Activated effector memory CD4-positive, alpha-beta T cell treated with Interleukin-2 at 50 U/mL for 16 hours (primary cell): ENCODE data around the gene KAT14.
"Not testable (repeated sequence)": the region's sequence is repeated elsewhere in the genome, so short reads cannot be mapped to it uniquely, and the experiment has no call there.

Experiments used
- DNase-seq: peaks from one replicate; pipeline ENCODE4 v3.0.0-alpha.2; 2020

KAT14 gene, protein sequence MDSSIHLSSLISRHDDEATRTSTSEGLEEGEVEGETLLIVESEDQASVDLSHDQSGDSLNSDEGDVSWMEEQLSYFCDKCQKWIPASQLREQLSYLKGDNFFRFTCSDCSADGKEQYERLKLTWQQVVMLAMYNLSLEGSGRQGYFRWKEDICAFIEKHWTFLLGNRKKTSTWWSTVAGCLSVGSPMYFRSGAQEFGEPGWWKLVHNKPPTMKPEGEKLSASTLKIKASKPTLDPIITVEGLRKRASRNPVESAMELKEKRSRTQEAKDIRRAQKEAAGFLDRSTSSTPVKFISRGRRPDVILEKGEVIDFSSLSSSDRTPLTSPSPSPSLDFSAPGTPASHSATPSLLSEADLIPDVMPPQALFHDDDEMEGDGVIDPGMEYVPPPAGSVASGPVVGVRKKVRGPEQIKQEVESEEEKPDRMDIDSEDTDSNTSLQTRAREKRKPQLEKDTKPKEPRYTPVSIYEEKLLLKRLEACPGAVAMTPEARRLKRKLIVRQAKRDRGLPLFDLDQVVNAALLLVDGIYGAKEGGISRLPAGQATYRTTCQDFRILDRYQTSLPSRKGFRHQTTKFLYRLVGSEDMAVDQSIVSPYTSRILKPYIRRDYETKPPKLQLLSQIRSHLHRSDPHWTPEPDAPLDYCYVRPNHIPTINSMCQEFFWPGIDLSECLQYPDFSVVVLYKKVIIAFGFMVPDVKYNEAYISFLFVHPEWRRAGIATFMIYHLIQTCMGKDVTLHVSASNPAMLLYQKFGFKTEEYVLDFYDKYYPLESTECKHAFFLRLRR

DNA sequence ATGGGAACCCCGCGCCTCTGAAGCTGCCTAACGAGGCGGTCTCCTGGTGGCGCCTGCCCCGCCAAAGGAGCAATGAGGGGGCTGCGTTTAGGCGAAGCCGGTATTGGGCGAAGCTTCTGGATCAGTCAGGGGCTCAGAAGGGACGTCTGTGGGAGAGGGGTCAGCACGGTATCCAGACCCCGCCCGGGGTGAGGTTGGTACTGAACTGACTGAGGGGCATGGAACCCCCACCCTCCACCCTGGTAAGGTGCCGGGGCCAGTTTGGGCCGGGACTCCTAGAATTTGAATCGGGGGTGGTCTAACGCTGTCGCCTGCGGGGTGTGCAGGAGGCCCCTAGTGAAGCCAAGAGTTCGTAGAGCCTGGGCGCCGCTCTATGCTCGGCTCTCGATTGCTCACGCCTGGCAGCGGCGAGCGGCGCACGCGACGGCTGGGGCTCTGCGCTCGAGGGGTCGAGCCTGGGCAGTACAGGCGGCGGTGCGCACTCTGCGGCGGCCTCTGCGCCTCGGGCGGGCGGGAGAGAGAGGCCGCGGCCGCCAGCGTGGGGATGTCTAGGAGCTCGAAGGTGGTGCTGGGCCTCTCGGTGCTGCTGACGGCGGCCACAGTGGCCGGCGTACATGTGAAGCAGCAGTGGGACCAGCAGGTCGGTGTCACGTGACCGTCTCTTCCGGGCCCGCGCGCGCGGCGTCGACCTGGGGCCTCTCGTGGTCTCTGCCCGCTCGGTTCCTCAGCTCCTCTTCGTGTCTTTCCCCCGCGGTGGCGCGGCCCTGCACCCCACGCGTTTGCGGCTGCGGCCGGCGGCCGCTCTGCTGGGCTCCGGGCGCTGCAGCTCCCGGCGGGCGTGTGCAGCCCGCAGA lies at the start of gene KAT14, which contains the start of gene PET117:
KAT14 (plus strand) TSS at position 452 of the 854 bp plus-strand sequence. CDS start 4,798 bp downstream, outside the sequence.
PET117 (plus strand) TSS at position 452 of the 854 bp plus-strand sequence; CDS start at position 545, 93 bp downstream.
- DNase-seq: peak; percentile 90

DNA sequence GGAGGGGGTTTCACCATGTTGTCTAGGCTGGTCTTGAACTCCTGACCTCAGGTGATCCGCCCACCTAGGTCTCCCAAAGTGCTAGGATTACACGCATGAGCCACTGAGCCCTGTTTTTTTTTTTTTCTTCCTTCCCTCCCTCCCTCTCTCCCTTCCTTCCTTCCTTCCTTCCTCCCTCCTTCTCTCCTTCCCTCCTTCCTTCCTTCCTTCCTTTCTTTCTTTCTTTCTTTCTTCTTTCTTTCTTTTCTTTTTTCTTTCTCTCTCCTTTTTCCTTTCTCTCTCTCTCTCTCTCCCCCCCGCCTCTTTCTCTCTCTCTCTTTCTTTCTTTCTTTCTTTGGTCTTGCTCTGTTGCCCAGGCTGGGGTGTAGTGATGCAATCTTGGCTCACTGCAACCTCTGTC lies 49.4 kb upstream of the KAT14 start:
- not testable (repeated sequence) for DNase-seq

DNA sequence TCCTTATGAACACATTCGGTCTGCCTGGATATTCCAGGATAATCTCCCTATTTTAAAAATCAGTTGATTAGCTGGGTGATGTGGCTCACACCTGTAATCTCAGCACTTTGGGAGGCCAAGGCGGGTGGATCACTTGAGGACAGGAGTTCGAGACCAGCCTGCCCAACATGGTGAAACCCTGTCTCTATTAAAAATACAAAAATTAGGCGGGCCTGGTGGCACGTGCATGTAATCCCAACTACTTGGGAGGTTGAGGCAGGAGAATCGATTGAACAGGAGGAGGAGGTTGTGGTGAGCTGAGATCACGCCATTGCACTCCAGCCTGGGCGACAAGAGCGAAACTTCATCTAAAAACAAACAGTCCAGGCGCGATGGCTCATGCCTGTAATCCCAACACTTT lies 48.8 kb upstream of the KAT14 start:
- DNase-seq: not testable (repeated sequence)

DNA sequence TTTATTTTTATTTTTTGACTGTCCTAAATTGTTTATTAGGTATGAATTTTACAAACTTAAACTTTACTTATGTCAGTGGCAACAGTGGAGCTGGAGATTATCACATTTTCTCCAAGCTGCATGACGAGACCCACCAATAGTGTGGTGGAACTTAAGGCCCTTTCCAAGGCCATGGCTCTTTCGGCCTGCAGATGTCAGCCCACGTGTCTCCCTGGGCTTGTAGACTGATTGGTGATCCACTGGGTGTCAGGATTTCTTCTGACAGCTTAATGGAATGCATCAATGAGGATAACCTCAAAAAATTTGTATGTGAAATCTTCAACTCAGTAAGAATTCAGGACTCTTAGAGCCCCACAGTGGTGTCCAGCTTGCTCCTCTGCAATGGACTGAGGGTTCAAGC lies 47.6 kb upstream of the KAT14 start:
- DNase-seq: no peak

DNA sequence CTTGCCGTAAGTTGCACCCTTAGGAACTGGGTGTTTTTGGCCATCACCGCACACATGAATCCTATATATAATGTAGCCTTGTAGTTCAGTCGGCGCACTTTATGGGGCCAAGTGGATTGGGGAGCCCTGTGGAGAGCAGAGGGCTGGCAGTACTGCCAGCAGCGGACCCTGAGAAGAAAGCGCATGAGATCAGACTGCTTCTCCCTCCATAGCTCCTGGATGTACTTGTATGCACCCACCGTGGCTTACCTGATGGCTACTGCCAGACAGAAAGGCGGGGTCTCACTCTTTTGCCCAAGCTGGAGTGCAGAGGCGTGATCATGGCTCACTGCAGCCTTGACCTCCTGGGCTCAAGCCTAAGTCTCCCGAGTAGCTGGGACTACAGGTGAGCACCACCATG lies 47.2 kb upstream of the KAT14 start:
- DNase-seq: no peak

DNA sequence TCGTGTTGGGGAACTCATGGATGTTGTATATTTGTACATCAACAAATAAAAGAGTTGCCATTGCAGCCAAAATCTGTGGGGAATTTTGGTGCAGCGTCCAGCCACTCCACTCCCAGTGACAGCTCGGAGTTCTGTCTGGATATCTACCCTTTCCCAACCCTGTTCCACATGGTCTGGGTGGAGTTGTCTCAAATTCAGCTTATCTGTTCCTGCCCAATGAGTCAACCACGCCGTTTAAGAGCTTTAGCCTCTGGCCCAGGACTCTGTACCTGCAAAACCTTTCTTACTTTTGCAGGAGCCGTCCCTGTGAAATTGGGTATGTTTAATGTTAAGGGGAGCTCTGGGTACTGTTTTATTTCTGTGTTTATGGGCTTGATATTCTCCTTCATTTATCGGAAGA lies 46.0 kb upstream of the KAT14 start:
- no peak for DNase-seq

DNA sequence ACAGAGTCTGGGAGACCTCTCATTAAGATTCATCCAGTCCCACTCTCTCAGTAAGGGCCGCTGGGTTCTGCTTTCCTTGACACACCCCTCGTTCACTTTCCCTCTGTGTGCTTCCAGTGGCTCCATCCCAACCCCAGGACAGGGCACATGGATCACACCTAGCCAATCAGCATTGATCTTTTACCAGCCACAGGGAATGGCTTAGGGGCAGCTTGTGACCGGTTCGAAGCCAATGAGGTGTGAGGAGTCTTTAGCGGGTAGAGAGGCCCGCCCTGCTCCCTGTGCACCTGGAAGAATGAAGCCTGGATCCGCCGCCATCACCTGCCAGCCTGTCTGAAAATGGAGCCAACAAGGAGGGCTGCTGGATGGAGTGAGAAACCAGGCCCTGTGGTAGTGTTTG lies 44.8 kb upstream of the KAT14 start:
- no peak for DNase-seq

DNA sequence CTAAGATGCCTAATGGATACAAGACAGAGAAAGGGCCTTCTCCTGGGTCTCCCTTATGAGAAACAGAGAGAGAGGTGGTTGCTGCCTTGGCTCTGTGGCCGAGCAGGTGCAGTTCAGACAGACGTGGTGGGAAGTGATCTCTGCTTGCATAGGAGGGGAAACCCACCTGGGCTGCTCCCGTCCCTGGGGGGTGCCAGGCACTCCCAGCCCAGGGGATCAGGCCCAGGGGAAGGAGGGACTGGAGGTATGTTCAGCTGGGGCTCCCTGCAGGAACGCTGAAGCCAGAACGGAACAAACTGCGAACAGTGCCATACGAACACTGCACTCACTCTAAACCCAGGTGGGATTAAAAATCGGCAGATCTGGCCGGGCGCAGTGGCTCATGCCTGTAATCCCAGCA lies 44.3 kb upstream of the KAT14 start:
- DNase-seq: no peak

DNA sequence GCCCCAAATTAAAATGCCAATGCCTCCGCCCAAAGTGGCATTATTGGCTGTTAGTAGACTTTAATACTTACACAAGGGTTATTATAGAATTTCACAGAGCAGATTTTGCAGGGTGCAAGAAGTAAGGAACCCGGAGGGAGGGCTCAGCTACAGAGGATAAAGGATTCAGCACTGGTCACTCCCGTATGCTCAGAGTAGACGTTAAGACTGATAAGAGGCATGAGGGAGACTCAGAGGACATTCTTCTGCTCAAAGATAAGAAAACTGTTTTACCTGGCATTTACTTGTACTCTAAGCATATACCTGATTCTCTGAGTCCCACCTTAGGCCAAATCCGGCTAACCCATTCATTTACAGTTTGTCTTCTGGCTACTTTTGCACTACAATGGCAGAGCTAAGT lies 43.5 kb upstream of the KAT14 start:
- DNase-seq: no peak

DNA sequence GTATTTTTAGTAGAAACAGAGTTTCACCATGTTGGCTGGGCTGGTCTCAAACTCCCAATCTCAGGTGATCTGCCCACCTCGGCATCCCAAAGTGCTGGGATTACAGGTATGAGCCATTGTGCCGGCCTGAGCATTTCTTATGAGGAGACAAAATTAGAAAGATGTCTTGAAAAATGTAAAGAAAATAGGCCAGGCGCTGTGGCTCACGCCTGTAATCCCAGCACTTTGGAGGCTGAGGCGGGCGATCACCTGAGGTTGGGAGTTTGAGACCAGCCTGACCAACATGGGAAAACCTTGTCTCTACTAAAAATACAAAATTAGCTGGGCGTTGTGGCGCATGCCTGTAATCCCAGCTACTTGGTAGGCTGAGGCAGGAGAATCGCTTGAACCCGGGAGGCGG lies 37.1 kb upstream of the KAT14 start:
- not testable (repeated sequence) for DNase-seq

DNA sequence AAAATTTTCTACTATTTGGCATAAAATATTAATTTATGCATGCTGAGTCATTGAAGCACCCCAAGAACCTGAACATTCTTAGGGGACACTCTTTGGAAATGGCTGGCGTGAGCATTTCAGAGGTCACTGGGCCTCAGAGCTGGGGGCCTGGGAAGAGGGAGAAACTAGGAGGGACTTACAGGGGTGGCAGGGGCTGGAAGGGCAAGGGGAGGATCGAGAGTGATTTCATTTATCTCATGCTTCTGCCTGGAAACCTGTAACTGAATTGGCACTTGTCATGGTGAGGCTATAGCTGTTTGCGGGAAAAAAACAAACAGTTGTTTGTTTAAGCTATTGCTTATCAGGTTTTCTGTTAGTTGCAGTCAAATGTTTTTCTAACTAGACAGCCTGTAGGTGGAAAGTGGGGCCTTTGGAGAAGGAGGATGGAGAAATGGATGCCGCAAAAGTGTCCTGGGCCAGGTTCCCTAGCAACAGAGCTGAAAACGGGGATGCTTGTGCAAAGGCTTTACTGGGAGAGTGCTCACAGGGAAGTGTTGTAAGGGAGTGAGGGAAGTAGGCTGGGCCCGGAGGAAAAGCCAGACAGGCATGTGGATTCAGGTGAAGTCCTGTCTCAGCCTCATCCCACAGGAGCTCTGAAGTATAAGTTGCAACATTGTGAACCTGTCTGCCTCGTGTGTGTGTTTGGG lies 36.4 kb upstream of the KAT14 start:
- DNase-seq: no peak

DNA sequence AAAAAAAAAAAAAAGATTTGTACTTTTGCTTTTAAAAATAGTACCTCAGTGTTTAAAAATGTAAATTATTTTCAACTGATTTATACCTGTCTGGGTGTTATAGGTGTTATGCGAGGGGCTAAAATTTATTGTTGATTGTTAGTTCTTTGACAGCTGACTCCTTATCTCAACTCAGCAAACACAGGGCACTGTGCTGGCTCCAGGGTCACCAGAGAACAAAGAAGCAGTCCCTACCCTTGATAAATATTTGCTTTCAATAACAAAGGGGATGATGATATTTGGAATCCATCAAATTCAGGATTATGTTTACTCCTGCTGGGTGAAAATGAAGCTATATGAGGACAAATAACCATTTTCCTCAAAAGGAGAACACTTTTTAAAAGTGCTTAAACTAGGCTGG lies 34.2 kb upstream of the KAT14 start:
- no peak for DNase-seq

DNA sequence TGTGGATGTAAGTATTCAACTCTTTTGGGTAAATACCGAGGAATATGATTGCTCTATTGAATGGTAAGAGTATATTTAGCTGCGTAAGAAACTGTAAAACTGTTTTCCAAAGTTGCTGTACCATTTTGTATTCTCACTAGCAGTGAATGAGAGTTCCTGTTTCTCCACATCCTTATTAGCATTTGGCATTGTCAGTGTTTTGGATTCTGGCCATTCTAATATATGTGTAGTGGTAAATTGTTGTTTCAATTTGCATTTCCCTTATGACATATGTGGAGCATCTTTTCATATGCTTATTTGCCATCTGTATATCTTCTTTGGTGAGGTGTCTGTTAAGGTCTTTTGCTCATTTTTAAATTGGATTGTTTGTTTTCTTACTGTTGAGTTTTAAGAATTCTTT lies 29.3 kb upstream of the KAT14 start:
- no peak for DNase-seq

DNA sequence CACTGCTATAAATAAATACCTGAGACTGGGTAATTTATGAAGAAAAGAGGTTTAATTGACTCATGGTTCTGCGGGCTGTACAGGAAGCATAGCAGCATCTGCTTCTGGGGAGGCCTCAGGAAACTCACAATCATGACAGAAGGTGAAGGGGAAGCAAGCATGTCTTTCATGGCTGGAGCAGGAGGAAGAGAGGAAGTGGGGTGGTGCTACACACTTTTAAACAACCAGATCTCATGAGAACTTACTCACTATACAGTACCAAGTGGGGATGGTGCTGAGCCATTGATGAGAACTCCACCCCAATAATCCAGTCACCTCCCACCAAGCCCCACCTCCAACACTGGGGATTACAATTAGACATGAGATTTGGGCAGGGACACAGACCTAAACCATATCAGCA lies 9.1 kb upstream of the KAT14 start:
- DNase-seq: not testable (repeated sequence)

DNA sequence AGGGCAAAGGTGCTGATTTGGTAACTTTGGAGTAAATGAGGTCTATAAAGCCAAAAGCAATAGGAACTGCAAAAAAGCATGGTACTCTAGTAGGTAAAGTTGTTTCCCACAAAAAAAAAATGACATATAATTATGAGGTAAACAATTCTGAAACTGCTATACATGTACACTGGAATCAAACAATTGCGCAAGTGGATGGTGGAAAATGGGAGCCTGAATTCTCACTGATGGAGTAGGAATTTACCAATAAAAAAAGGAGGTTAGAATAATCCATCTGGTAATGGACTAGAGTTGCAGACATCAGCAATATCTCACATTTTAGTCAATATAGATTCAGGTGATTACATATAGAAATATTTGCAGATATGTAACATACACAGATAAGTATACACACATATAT lies 5.0 kb upstream of the KAT14 start:
- no peak for DNase-seq

DNA sequence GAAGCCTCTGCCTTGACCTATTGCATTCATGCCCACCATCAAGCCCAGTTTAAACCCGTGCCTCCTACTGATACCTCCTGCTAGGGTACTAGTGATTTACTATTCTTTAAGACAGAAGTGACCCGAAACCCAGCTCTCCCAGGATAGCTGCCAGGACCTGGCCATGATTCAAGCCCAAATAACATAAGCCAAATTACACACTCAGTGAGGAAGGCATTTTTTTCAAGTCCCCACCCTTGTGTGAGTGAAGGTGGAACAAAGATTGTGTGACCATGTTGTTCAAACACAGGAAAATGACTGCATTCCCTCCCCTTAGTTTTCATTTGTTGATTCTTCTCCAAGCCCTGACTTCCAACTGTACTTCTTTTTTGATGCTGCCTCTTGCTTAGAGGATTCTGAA lies 3.7 kb upstream of the KAT14 start:
- no peak for DNase-seq

DNA sequence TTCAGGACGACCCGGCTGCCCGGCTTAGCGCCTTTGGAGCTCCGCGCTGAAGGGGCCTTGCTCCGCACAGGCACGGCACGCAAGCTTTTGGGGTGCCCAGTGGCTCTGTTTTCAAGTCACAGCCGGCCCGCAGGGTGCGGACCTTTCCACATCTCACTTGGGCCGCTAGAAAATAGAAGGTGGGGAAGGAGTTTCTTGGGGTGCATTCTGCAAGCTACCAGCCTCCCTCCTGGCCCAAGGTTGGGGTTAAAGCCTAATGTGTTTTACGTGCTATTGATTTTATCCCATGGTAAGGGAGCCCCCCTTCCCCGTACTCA lies 561 bp downstream of the KAT14 start:
- DNase-seq: no peak

DNA sequence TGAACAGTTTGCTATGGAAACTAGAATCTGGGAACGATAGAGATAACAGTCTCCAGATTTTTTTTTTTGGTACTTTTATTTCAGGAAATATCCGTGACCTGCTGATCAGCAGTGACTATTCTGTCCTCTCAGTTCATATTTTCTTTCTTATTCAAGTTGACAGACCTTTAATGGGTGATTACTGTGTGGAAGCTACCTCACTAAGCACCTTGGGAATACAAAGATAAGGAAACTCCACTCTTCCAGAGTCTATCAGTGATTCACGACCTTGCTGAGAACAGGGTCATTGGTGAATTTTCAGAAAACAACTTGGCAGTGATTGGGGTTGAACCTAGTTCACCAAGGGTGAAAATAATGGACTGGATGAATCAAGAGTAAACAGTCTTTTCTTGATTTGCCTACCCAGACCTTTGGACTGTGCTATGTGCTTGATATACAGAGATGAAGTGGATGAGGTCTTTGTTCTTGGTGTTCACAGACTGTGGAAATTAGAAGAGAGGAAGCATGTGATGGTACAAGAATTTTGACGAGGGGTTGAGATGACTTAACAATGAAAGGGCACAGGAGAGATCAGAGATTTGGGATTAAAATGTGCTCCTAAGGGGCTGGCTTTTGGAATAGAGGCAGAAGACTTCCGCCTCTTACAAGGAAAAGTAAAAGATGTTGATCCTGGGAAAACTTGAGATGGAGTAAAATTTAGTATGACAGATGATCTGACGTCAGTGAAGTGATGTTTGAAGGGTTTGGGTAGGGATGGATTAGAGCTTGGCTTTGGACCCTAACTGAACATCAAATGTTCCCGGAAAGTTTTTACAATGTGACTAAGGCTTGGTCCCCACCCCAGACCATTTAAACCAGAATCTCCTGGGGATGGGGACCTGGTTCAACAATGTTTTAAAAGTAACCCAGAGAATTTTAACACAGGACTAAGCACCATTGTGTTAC lies 1.2 kb downstream of the KAT14 start:
- DNase-seq: no peak

DNA sequence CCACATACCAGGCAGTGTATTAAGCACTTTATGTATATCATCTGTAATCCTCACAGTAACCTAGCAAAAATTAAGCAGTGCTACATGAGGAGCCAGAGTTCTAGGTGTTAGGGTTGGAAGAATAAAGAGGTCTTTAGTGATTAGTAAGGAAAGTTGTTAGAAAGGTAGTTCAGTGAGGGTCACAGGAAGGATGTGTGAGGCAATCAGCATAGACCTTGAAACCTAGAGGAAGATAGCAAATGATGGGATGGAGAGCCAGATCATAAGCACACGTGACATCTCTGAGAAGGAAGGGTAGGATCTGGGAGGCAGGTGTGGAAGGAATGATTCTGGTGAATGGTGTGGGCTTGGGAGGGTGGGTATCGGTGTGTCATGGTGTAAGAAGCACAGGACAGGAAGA lies 2.2 kb downstream of the KAT14 start:
- DNase-seq: no peak

DNA sequence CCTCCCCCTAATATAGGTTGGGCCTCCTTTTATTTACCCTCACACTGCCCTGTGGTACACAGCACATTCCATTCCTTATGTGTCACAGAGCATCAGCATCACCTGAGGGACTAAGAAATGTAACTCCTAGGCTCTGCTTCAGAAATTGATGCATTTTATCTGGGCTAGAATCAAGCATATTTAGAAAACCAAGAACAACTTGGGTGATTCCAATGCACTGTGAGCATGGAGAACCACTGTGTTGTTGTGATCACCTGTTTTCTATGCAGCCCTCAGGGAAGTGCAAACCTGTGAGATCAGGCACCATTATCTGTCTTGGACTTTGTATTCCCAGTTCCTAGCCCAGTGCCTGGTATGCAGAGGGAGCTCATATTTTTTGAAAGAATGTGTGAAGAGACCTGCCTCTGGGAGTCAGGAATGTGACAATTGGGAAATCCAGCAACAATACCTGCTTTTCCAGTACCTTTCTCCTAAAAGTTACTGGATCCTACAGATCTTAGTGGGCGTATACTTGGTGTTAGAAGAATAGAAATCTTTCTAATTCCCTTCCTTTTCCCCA lies 7.0 kb downstream of the KAT14 start:
- no peak for DNase-seq

DNA sequence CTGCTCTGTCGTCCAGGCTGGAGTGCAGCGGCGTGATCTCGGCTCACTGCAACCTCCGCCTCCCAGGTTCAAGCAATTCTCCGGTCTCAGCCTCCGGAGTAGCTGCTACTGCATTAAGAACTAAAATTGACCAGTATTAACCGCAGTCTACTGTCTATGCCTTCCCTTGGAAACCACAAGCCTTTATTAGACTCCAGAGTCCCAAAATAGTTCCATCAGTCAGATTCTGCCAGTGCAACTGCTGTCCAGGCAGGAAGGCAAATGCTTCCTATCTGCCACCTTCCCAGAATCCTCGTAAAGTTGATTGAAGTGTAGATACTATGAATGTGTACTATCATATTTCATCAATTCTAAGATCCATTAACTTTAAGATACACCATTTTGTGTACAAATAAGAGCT lies 16.7 kb downstream of the KAT14 start:
- no peak for DNase-seq
